Measurements from ENCODE around the gene HINT2.

DNA sequence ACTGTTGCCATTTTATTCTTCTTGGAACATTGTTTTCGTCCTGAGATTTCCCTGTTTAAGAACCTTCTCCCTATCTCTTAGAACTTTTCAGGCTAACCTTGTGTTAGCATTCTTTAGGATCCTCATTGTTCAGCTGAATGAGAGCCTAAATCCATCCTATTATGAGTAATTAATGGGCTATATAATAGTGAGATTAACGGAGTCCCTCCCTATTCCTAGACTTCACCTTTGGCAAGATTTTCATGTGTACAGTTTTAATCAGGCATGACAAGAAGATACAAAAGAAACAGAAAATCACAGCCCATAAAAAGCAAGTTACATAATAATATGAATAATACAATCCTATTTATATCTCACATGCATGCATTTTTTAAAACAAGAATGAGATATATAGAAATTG, 51.7 kb downstream of the HINT2 start:
- TF ChIP-seq GATA2 (IDR thresholded peaks at IDR 0.05; ENCODE audit: low read depth, low read length) (no peak), GATA3 (IDR thresholded peaks at IDR 0.05; ENCODE audit: low read depth, low read length) (no peak)
